ENCODE measurements around the gene RAB5A. TPM values are rescaled to one million over a fixed set of nuclear protein-coding genes. Genes with fewer than 3 reads are reported as not detected.
A peak's percentile ranks its signal among the peaks of the same experiment; 100 is the strongest.

RAB5A gene
- total RNA-seq, 1 experiment from 2014 or later = 86.8 TPM

GRCh38 chr3:19938295-19938627, 8.6 kb upstream of the RAB5A start:
- no TSS peak for BruUV-seq (replicated peaks)

GRCh38 chr3:19940643-19941042, 6.3 kb upstream of the RAB5A start:
- Histone ChIP-seq H3K9ac (ENCODE audit: low read length) (no peak overlapping the region), H3K9me3 (ENCODE audit: low read length) (no peaks in the 10 kb centered on the region), H3K4me1 (ENCODE audit: insufficient read depth, low read length) (peaks cover 14% of the 10 kb centered on the region), H3K4me2 (ENCODE audit: low read length) (no peak overlapping the region), H4K20me1 (ENCODE audit: low read length) (no peaks in the 10 kb centered on the region), H3K4me3 (ENCODE audit: low read length) (no peak overlapping the region), H3K79me2 (ENCODE audit: low read length) (no peaks in the 10 kb centered on the region), H3K9me2 (replicated peaks; ENCODE audit: low read length) (no peaks in the 10 kb centered on the region), H3K27me3 (ENCODE audit: low read length) (no peaks in the 10 kb centered on the region), H2AFZ (ENCODE audit: low read length) (no peak overlapping the region), H3K27ac (ENCODE audit: low read length) (no peak overlapping the region), H3K36me3 (ENCODE audit: low read depth, low read length) (no peaks in the 10 kb centered on the region), H3F3A (ENCODE audit: low read length, unreplicated experiment) (no peaks in the 10 kb centered on the region)
- ChIA-PET CTCF (no interaction called here), POLR2A (ENCODE audit: unreplicated experiment) (no interaction called here)
- no peak for TF ChIP-seq EZH2 (IDR thresholded peaks at IDR 0.05; ENCODE audit: low read length, unreplicated experiment)
- TF ChIP-seq CTCF (conservative IDR thresholded peaks at IDR 0.05; ENCODE audit: low read depth, low read length) = no peak
- TF ChIP-seq EZH2phosphoT487 (IDR thresholded peaks at IDR 0.05; ENCODE audit: borderline replicate concordance, low read length) = no peak
- no TSS peak for BruUV-seq (replicated peaks)
- DNase-seq = no peak
- intact Hi-C loops (cut with micrococcal nuclease) = no loop called here
- ATAC-seq = no peak

More at GRCh38 chr3:19938295-19938627, 8.6 kb upstream of the RAB5A start:
- Histone ChIP-seq H3K4me3 (ENCODE audit: low read length) (no peak overlapping the region), H3K4me2 (ENCODE audit: low read length) (no peak overlapping the region), H3K9me2 (replicated peaks; ENCODE audit: low read length) (no peaks in the 10 kb centered on the region), H3K27me3 (ENCODE audit: low read length) (no peaks in the 10 kb centered on the region), H3K36me3 (ENCODE audit: low read depth, low read length) (no peaks in the 10 kb centered on the region), H3K9me3 (ENCODE audit: low read length) (no peaks in the 10 kb centered on the region), H3K27ac (ENCODE audit: low read length) (no peak overlapping the region), H4K20me1 (ENCODE audit: low read length) (no peaks in the 10 kb centered on the region), H3K9ac (ENCODE audit: low read length) (no peak overlapping the region), H3F3A (ENCODE audit: low read length, unreplicated experiment) (no peaks in the 10 kb centered on the region), H3K4me1 (ENCODE audit: insufficient read depth, low read length) (no peaks in the 10 kb centered on the region), H2AFZ (ENCODE audit: low read length) (no peak overlapping the region), H3K79me2 (ENCODE audit: low read length) (no peaks in the 10 kb centered on the region)
- ChIA-PET CTCF (no interaction called here), POLR2A (ENCODE audit: unreplicated experiment) (no interaction called here)
- DNase-seq (no peak), ATAC-seq (no peak)
- intact Hi-C loops (cut with micrococcal nuclease) = no loop called here
- TF ChIP-seq EZH2phosphoT487 (IDR thresholded peaks at IDR 0.05; ENCODE audit: borderline replicate concordance, low read length) (no peak), EZH2 (IDR thresholded peaks at IDR 0.05; ENCODE audit: low read length, unreplicated experiment) (no peak), CTCF (conservative IDR thresholded peaks at IDR 0.05; ENCODE audit: low read depth, low read length) (no peak)

DNA sequence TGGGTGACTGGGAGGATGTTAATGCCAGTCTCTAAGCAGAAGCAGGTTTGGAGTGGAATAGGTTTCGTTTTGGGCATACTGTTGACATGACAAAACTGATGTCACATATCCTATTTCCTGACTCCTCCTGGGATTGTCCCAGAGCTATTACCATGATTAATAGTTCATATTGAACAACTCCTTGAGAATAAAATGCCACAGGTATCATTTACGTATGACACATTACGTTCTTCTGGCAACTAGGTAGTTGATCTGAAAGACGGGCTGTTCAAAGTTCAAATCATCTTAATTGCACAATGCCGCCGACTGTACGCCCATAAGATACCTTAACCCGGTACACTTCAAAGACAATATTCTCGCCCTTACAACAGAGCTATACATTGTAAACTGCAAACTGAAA, 1.4 kb upstream of the RAB5A start:
- H3K4me3 ChIP-seq (ENCODE audit: low read length) = peak overlapping the region; percentile 87
- H3K27ac ChIP-seq (ENCODE audit: low read length) = peak overlapping the region; percentile 87
- peaks cover 38% of the 10 kb centered on the region for H3K4me1 ChIP-seq (ENCODE audit: insufficient read depth, low read length)
- H3K79me2 ChIP-seq (ENCODE audit: low read length) = peaks cover 33% of the 10 kb centered on the region
- ATAC-seq (no peak), DNase-seq (peak; percentile 69)
- no peak for TF ChIP-seq EZH2phosphoT487 (IDR thresholded peaks at IDR 0.05; ENCODE audit: borderline replicate concordance, low read length)
- no peak for TF ChIP-seq EZH2 (IDR thresholded peaks at IDR 0.05; ENCODE audit: low read length, unreplicated experiment)
- no peak for TF ChIP-seq CTCF (conservative IDR thresholded peaks at IDR 0.05; ENCODE audit: low read depth, low read length)
- no peaks in the 10 kb centered on the region for H3K9me3 ChIP-seq (ENCODE audit: low read length)
- CTCF ChIA-PET = no interaction called here
- no peaks in the 10 kb centered on the region for H3F3A ChIP-seq (ENCODE audit: low read length, unreplicated experiment)
- intact Hi-C loops (cut with micrococcal nuclease) = no loop called here
- peak overlapping the region; percentile 98 for H2AFZ ChIP-seq (ENCODE audit: low read length)
- H3K27me3 ChIP-seq (ENCODE audit: low read length) = no peaks in the 10 kb centered on the region
- H3K9ac ChIP-seq (ENCODE audit: low read length) = peak overlapping the region; percentile 90
- peaks cover 28% of the 10 kb centered on the region for H4K20me1 ChIP-seq (ENCODE audit: low read length)
- POLR2A ChIA-PET (ENCODE audit: unreplicated experiment) = interaction anchor here (0.6 kb wide), 1 partner anchor 58 kb away, joined by 3 read pairs; no protein-coding TSS in a partner anchor
- H3K36me3 ChIP-seq (ENCODE audit: low read depth, low read length) = no peaks in the 10 kb centered on the region; the same call in 1 of the 2 replicates
- H3K9me2 ChIP-seq (replicated peaks; ENCODE audit: low read length) = no peaks in the 10 kb centered on the region
- no TSS peak for BruUV-seq (replicated peaks)
- H3K4me2 ChIP-seq (ENCODE audit: low read length) = peak overlapping the region; percentile 92

Measured in PC-3 (cell line).